ENCODE measurements around the gene PRKAG3. TPM values are rescaled to one million over a fixed set of nuclear protein-coding genes. Genes with fewer than 3 reads are reported as not detected.
"Not testable (repeated sequence)": the region's sequence is repeated elsewhere in the genome, so short reads cannot be mapped to it uniquely, and the experiment has no call there.

PRKAG3 gene
- total RNA-seq, 1 experiment from 2014 or later = not detected

- DNase-seq (ENCODE audit: low spot score) = peak; percentile 18
Measured at GRCh38 chr2:218781691-218782527, 49.7 kb downstream of the PRKAG3 start, which contains the start of gene CYP27A1. Gene CYP27A1 (plus strand): TSS chr2:218782147. CDS start chr2:218782183, 36 bp downstream.

GRCh38 chr2:218780851-218781690, 50.5 kb downstream of the PRKAG3 start:
- DNase-seq (ENCODE audit: low spot score) = peak; percentile 80

GRCh38 chr2:218780046-218780445, 51.6 kb downstream of the PRKAG3 start:
- no peak for DNase-seq (ENCODE audit: low spot score)

GRCh38 chr2:218777276-218777990, 54.2 kb downstream of the PRKAG3 start:
- no peak for DNase-seq (ENCODE audit: low spot score)

GRCh38 chr2:218776488-218776887, 55.1 kb downstream of the PRKAG3 start:
- DNase-seq (ENCODE audit: low spot score) = no peak

- no peak for DNase-seq (ENCODE audit: low spot score)
Measured at GRCh38 chr2:218773881-218774280, 57.7 kb downstream of the PRKAG3 start.

GRCh38 chr2:218772759-218773158, 58.8 kb downstream of the PRKAG3 start:
- not testable (repeated sequence) for DNase-seq (ENCODE audit: low spot score)

Other genes with a start within 250 kb of the PRKAG3 start
- gene PLCD4, start 223.9 kb downstream of the PRKAG3 start, total RNA-seq (2014; rRNA removed; shearing (Covaris generic)) = not detected in 2 replicates
- 22.9 and 24.3 TPM in 2 replicates for gene ZNF142, start 172.2 kb downstream of the PRKAG3 start, total RNA-seq (2014; rRNA removed; shearing (Covaris generic))
- 54.2 and 60.4 TPM in 2 replicates for gene BCS1L, start 172.1 kb downstream of the PRKAG3 start, total RNA-seq (2014; rRNA removed; shearing (Covaris generic))
- gene RNF25, start 159.8 kb downstream of the PRKAG3 start, total RNA-seq (2014; rRNA removed; shearing (Covaris generic)) = 44.6 and 55.8 TPM in 2 replicates
- gene STK36, start 159.7 kb downstream of the PRKAG3 start, total RNA-seq (2014; rRNA removed; shearing (Covaris generic)) = 17.9 and 22.4 TPM in 2 replicates
- gene TTLL4, start 121.0 kb downstream of the PRKAG3 start, total RNA-seq (2014; rRNA removed; shearing (Covaris generic)) = 22.8 and 33.3 TPM in 2 replicates
- 1.4 and 2.4 TPM in 2 replicates for gene CYP27A1, start 49.7 kb downstream of the PRKAG3 start, total RNA-seq (2014; rRNA removed; shearing (Covaris generic))
- not detected in 2 replicates for gene WNT6, start 28.0 kb upstream of the PRKAG3 start, total RNA-seq (2014; rRNA removed; shearing (Covaris generic))
- 14.9 and 18.7 TPM in 2 replicates for gene WNT10A, start 49.0 kb upstream of the PRKAG3 start, total RNA-seq (2014; rRNA removed; shearing (Covaris generic))
- gene CDK5R2, start 127.9 kb upstream of the PRKAG3 start, total RNA-seq (2014; rRNA removed; shearing (Covaris generic)) = not detected in 2 replicates
- not detected in 2 replicates for gene FEV, start 153.4 kb upstream of the PRKAG3 start, total RNA-seq (2014; rRNA removed; shearing (Covaris generic))
- gene CRYBA2, start 161.6 kb upstream of the PRKAG3 start, total RNA-seq (2014; rRNA removed; shearing (Covaris generic)) = not detected in 2 replicates
- gene CFAP65, start 209.7 kb upstream of the PRKAG3 start, total RNA-seq (2014; rRNA removed; shearing (Covaris generic)) = not detected in 2 replicates
- gene IHH, start 229.1 kb upstream of the PRKAG3 start, total RNA-seq (2014; rRNA removed; shearing (Covaris generic)) = 12.3 and 13.4 TPM in 2 replicates

Data from HT-29 (cell line).